GM23338 (cell line): ENCODE measurements around the gene GRK2.

ENCODE experiments used
- EZH2 ChIP-seq: fragments of 200-600 bp; sonication (generic); IDR thresholded peaks from one replicate; pipeline ENCODE4 v1.8.0; 2017; ENCODE audit warnings: antibody characterized with exemption, mild to moderate bottlenecking, low read depth; ENCODE audit not compliant: unreplicated experiment
- EZH2phosphoT487 ChIP-seq: fragments of 200-600 bp; sonication (generic); IDR thresholded peaks from one replicate; pipeline ENCODE4 v1.8.1; 2018; ENCODE audit warnings: antibody characterized with exemption; ENCODE audit not compliant: unreplicated experiment
- TF ChIP-seq, protein P1 (sequence below), 2 experiments: fragments of 200-600 bp in 1 of 2; sonication (generic) in 1 of 2; conservative IDR thresholded peaks; 2 replicates each; pipeline versions ENCODE4 v1.5.1 to v1.6.1; 2016 to 2017; ENCODE audit warnings: antibody characterized with exemption in 2 of 2, low read depth in 2 of 2, mild to moderate bottlenecking in 2 of 2, moderate library complexity in 1 of 2

GRCh38 chr11:67242548-67242947 is 23.7 kb upstream of the GRK2 start:
- TF ChIP-seq, protein P1, sequence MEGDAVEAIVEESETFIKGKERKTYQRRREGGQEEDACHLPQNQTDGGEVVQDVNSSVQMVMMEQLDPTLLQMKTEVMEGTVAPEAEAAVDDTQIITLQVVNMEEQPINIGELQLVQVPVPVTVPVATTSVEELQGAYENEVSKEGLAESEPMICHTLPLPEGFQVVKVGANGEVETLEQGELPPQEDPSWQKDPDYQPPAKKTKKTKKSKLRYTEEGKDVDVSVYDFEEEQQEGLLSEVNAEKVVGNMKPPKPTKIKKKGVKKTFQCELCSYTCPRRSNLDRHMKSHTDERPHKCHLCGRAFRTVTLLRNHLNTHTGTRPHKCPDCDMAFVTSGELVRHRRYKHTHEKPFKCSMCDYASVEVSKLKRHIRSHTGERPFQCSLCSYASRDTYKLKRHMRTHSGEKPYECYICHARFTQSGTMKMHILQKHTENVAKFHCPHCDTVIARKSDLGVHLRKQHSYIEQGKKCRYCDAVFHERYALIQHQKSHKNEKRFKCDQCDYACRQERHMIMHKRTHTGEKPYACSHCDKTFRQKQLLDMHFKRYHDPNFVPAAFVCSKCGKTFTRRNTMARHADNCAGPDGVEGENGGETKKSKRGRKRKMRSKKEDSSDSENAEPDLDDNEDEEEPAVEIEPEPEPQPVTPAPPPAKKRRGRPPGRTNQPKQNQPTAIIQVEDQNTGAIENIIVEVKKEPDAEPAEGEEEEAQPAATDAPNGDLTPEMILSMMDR (conservative IDR thresholded peaks at IDR 0.05; ENCODE audit: low read depth in 2 of 2): no peak
- TF ChIP-seq EZH2phosphoT487 (no peak), EZH2 (no peak)
